Measurements from ENCODE around the gene CERS4. TPM values are rescaled to one million over a fixed set of nuclear protein-coding genes. Genes with fewer than 3 reads are reported as not detected.
"Not testable (repeated sequence)": the region's sequence is repeated elsewhere in the genome, so short reads cannot be mapped to it uniquely, and the experiment has no call there.

CERS4 gene
- total RNA-seq, 1 experiment from 2014 or later = 43.9 TPM

GRCh38 chr19:8194528-8195267 is 14.5 kb upstream of the CERS4 start:
- POLR2A ChIA-PET (ENCODE audit: unreplicated experiment) = no interaction called here
- no peaks in the 10 kb centered on the region for H3K9me3 ChIP-seq (ENCODE audit: low read length)
- ATAC-seq = no peak
- DNase-seq = no peak
- H3F3A ChIP-seq (ENCODE audit: low read length, unreplicated experiment) = no peaks in the 10 kb centered on the region
- H4K20me1 ChIP-seq (ENCODE audit: low read length) = no peaks in the 10 kb centered on the region
- TF ChIP-seq EZH2 (IDR thresholded peaks at IDR 0.05; ENCODE audit: low read length, unreplicated experiment) = no peak
- TF ChIP-seq, protein P1, sequence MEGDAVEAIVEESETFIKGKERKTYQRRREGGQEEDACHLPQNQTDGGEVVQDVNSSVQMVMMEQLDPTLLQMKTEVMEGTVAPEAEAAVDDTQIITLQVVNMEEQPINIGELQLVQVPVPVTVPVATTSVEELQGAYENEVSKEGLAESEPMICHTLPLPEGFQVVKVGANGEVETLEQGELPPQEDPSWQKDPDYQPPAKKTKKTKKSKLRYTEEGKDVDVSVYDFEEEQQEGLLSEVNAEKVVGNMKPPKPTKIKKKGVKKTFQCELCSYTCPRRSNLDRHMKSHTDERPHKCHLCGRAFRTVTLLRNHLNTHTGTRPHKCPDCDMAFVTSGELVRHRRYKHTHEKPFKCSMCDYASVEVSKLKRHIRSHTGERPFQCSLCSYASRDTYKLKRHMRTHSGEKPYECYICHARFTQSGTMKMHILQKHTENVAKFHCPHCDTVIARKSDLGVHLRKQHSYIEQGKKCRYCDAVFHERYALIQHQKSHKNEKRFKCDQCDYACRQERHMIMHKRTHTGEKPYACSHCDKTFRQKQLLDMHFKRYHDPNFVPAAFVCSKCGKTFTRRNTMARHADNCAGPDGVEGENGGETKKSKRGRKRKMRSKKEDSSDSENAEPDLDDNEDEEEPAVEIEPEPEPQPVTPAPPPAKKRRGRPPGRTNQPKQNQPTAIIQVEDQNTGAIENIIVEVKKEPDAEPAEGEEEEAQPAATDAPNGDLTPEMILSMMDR (conservative IDR thresholded peaks at IDR 0.05; ENCODE audit: low read depth, low read length) = no peak
- TF ChIP-seq EZH2phosphoT487 (IDR thresholded peaks at IDR 0.05; ENCODE audit: borderline replicate concordance, low read length) = no peak
- H3K36me3 ChIP-seq (ENCODE audit: low read depth, low read length) = no peaks in the 10 kb centered on the region
- H3K4me3 ChIP-seq (ENCODE audit: low read length) = no peak overlapping the region
- H3K27me3 ChIP-seq (ENCODE audit: low read length) = no peaks in the 10 kb centered on the region
- H3K27ac ChIP-seq (ENCODE audit: low read length) = no peak overlapping the region
- no peak overlapping the region for H3K9ac ChIP-seq (ENCODE audit: low read length)
- no TSS peak for BruUV-seq (replicated peaks)
- no peaks in the 10 kb centered on the region for H3K4me1 ChIP-seq (ENCODE audit: insufficient read depth, low read length)
- H3K79me2 ChIP-seq (ENCODE audit: low read length) = no peaks in the 10 kb centered on the region
- CTCF ChIA-PET = no interaction called here
- intact Hi-C loops (cut with micrococcal nuclease) = no loop called here
- H3K9me2 ChIP-seq (replicated peaks; ENCODE audit: low read length) = no peaks in the 10 kb centered on the region
- no peak overlapping the region for H3K4me2 ChIP-seq (ENCODE audit: low read length)
- H2AFZ ChIP-seq (ENCODE audit: low read length) = no peak overlapping the region

GRCh38 chr19:8196271-8196927 is 12.8 kb upstream of the CERS4 start:
- ChIA-PET CTCF (no interaction called here), POLR2A (ENCODE audit: unreplicated experiment) (interaction anchor here (0.5 kb wide), 1 partner anchor 806 kb away, joined by 3 read pairs; no protein-coding TSS in a partner anchor)
- H3K9me2 ChIP-seq (replicated peaks; ENCODE audit: low read length) = no peaks in the 10 kb centered on the region
- H3K27me3 ChIP-seq (ENCODE audit: low read length) = no peaks in the 10 kb centered on the region
- no peak overlapping the region for H3K4me2 ChIP-seq (ENCODE audit: low read length)
- no peaks in the 10 kb centered on the region for H3K36me3 ChIP-seq (ENCODE audit: low read depth, low read length)
- H3K4me3 ChIP-seq (ENCODE audit: low read length) = no peak overlapping the region
- TF ChIP-seq EZH2phosphoT487 (IDR thresholded peaks at IDR 0.05; ENCODE audit: borderline replicate concordance, low read length) (no peak), EZH2 (IDR thresholded peaks at IDR 0.05; ENCODE audit: low read length, unreplicated experiment) (no peak)
- TF ChIP-seq, protein P1 (conservative IDR thresholded peaks at IDR 0.05; ENCODE audit: low read depth, low read length) = no peak
- no peaks in the 10 kb centered on the region for H3K79me2 ChIP-seq (ENCODE audit: low read length)
- no peak overlapping the region for H2AFZ ChIP-seq (ENCODE audit: low read length)
- no peak overlapping the region for H3K27ac ChIP-seq (ENCODE audit: low read length)
- intact Hi-C loops (cut with micrococcal nuclease) = no loop called here
- H4K20me1 ChIP-seq (ENCODE audit: low read length) = no peaks in the 10 kb centered on the region
- no peak overlapping the region for H3K9ac ChIP-seq (ENCODE audit: low read length)
- H3K4me1 ChIP-seq (ENCODE audit: insufficient read depth, low read length) = no peaks in the 10 kb centered on the region
- DNase-seq = no peak
- H3F3A ChIP-seq (ENCODE audit: low read length, unreplicated experiment) = no peaks in the 10 kb centered on the region
- ATAC-seq = no peak
- H3K9me3 ChIP-seq (ENCODE audit: low read length) = no peaks in the 10 kb centered on the region
- BruUV-seq (replicated peaks) = no TSS peak

DNA sequence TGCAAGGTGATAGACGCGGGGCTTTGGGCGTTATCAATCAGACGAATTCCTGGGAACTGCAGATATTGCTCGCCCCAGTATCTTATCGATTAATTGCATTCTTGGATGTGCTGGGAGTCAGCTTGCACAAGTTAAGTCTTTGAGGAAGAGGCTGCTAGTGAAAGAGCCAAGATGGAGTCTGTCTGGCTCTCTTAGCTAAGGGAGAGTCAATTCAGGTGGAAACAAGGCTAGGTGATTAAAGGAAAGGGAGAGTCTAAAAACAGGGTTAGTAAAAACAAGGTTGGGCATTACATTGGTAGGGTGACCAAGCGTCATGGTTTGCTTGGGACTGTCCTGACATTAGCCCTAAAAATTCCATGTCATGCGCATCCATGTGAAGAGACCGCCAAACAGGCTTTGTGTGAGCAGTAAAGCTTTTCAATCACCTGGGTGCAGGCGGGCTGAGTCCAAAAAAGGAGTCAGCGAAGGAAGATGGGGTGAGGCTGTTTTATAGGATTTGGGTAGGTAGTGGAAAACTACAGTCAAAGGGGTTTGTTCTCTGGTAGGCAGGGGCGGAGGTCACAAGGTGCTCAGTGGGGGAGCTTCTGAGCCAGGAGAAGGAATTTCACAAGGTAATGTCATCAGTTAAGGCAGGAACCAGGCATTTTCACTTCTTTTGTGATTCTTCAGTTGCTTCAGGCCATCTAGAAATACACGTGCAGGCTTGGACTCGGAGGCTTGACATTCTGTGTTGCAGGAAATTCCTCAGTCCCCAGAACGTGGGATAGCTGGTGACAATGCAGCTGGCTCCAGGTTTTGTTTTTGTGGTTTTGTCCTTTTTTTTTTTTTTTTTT is 5.7 kb upstream of the CERS4 start:
- H2AFZ ChIP-seq (ENCODE audit: low read length); H3K4me3 ChIP-seq (ENCODE audit: low read length); BruUV-seq (replicated peaks); intact Hi-C loops (cut with micrococcal nuclease); H3K9ac ChIP-seq (ENCODE audit: low read length); H3K4me2 ChIP-seq (ENCODE audit: low read length); H4K20me1 ChIP-seq (ENCODE audit: low read length); H3K27ac ChIP-seq (ENCODE audit: low read length); H3K27me3 ChIP-seq (ENCODE audit: low read length); ATAC-seq; H3K79me2 ChIP-seq (ENCODE audit: low read length); H3F3A ChIP-seq (ENCODE audit: low read length, unreplicated experiment); H3K9me3 ChIP-seq (ENCODE audit: low read length); DNase-seq; H3K9me2 ChIP-seq (replicated peaks; ENCODE audit: low read length); H3K36me3 ChIP-seq (ENCODE audit: low read depth, low read length); CTCF ChIA-PET: not testable (repeated sequence)
- peaks cover 12% of the 10 kb centered on the region for H3K4me1 ChIP-seq (ENCODE audit: insufficient read depth, low read length)
- POLR2A ChIA-PET (ENCODE audit: unreplicated experiment) = interaction anchor here (0.6 kb wide), 1 partner anchor 199 kb away, joined by 5 read pairs; no protein-coding TSS in a partner anchor
